ENCODE data around the gene TRIM33. TPM values are rescaled to one million over a fixed set of nuclear protein-coding genes. Genes with fewer than 3 reads are reported as not detected.

Gene TRIM33
- total RNA-seq, 3 donors from 2014 or later (not counting 1 experiment from before 2014, with no cell fraction given): 70.6 to 91.5 (median 86.1) TPM

DNA sequence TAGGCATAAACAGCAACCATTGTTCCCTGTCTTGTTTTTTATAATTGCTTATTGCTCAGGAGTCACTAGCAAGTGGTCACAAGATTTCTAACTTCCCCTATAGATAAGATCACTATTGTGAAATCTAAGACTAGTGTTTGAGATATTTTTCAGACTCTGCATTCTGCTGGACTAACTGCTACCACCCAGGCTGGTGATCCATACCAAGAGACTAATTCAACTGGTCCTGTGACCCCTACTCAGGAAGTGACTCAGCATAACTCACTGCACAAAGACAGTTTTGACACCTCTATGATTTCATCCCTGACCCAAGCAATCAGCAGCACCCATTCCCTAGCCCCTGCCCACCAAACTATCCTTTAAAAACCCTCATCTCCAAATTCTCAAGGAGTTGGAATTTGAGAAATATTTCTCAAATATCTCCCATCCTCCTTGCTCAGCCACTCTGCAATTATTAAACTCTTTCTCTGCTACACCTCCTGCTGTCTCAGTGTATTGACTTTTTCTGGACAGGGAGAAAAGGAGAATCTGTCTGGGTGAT, 52.7 kb downstream of the TRIM33 start:
- H3K9me3 ChIP-seq (ENCODE audit: control insufficient read depth, insufficient read depth, low read length): no peaks in the 10 kb centered on the region
- Mint-ChIP-seq H3K36me3 (peaks cover 7% of the 10 kb centered on the region), H3K4me3 (no peak overlapping the region), H3K27ac (peak overlapping the region; percentile 81 to 91), H3K9me3 (no peaks in the 10 kb centered on the region), H3K27me3 (ENCODE audit: low read depth in 2 of 2) (no peaks in the 10 kb centered on the region), H3K4me1 (peaks cover 29 to 45% of the 10 kb centered on the region in 2 donors)
- H3K4me1 ChIP-seq (ENCODE audit: control insufficient read depth, insufficient read depth, low read length): no peaks in the 10 kb centered on the region
- H3K27me3 ChIP-seq (ENCODE audit: control insufficient read depth, insufficient read depth, low read length): no peaks in the 10 kb centered on the region
- H3K4me3 ChIP-seq (ENCODE audit: low read length): no peak overlapping the region
- intact Hi-C loops (cut with micrococcal nuclease): no loop called here
- peak; percentile 69 to 92 (median 76) for ATAC-seq
- no peak for DNase-seq
- H3K36me3 ChIP-seq (ENCODE audit: control insufficient read depth, insufficient read depth, low read length): peaks cover 53% of the 10 kb centered on the region
- TF ChIP-seq, protein P1, sequence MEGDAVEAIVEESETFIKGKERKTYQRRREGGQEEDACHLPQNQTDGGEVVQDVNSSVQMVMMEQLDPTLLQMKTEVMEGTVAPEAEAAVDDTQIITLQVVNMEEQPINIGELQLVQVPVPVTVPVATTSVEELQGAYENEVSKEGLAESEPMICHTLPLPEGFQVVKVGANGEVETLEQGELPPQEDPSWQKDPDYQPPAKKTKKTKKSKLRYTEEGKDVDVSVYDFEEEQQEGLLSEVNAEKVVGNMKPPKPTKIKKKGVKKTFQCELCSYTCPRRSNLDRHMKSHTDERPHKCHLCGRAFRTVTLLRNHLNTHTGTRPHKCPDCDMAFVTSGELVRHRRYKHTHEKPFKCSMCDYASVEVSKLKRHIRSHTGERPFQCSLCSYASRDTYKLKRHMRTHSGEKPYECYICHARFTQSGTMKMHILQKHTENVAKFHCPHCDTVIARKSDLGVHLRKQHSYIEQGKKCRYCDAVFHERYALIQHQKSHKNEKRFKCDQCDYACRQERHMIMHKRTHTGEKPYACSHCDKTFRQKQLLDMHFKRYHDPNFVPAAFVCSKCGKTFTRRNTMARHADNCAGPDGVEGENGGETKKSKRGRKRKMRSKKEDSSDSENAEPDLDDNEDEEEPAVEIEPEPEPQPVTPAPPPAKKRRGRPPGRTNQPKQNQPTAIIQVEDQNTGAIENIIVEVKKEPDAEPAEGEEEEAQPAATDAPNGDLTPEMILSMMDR (IDR thresholded peaks at IDR 0.05): no peak
- H3K27ac ChIP-seq (ENCODE audit: low read length): peak overlapping the region; percentile 6

DNA sequence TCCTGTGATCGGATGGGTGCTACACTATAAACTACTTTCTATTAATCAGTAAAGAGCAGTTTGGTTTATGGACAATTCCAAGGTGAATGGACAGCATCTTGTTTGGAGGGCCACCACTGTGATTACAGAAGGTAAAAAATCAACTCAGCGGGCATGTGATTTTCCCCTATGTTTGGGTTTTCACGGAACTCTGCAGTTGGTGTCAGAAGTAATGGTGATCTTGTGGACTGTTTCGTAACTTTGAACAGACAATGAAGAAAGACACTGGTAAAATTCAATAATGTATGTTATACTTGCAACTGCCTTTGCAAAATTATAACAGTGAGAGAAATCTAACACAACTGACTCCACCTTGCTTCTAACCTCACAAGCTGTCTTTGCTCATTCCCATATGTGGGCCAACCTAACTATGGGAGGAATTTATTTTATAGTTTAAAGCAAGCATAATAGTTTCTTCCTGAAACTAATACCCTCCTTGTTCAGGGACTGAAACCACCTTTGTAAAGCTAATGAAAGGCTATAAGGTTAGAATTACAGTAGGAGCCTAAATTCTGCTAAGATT, 53.2 kb downstream of the TRIM33 start:
- Mint-ChIP-seq H3K27me3 (ENCODE audit: low read depth in 2 of 2) (no peaks in the 10 kb centered on the region), H3K9me3 (no peaks in the 10 kb centered on the region), H3K36me3 (peaks cover 7% of the 10 kb centered on the region), H3K4me3 (no peak overlapping the region), H3K4me1 (peaks cover 32 to 45% of the 10 kb centered on the region in 2 donors), H3K27ac (peak overlapping the region; percentile 81 to 91)
- H3K36me3 ChIP-seq (ENCODE audit: control insufficient read depth, insufficient read depth, low read length): peaks cover 54% of the 10 kb centered on the region
- no peaks in the 10 kb centered on the region for H3K27me3 ChIP-seq (ENCODE audit: control insufficient read depth, insufficient read depth, low read length)
- H3K27ac ChIP-seq (ENCODE audit: low read length): peak overlapping the region; percentile 6
- ATAC-seq (peak in 1 of 3 donors; percentile 14), DNase-seq (no peak)
- TF ChIP-seq, protein P1 (IDR thresholded peaks at IDR 0.05): no peak
- intact Hi-C loops (cut with micrococcal nuclease): no loop called here
- WGBS (ENCODE audit: insufficient coverage): 64% methylated on average over 2 of the region's 4 CpGs
- no peak overlapping the region for H3K4me3 ChIP-seq (ENCODE audit: low read length)
- no peaks in the 10 kb centered on the region for H3K9me3 ChIP-seq (ENCODE audit: control insufficient read depth, insufficient read depth, low read length)
- H3K4me1 ChIP-seq (ENCODE audit: control insufficient read depth, insufficient read depth, low read length): no peaks in the 10 kb centered on the region

DNA sequence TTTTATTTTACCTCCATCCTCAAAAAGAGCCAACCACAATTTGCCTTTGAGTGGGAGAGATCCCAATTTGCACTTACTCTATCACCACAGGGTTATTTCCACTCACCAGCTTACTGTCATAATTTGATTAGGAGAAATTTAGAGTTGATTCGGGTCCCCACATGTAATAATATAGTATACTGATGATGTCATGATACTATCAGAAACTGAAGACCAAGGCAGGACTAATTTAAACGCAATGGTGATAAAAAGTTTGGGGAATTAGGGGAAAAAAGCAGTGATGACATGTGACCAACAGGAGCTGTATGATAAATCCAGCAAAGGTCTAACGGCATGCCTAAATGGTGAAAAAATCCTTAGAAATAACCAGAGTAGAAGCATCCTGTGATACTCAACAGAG, 54.4 kb downstream of the TRIM33 start:
- Histone ChIP-seq H3K4me1 (ENCODE audit: control insufficient read depth, insufficient read depth, low read length) (no peaks in the 10 kb centered on the region), H3K27ac (ENCODE audit: low read length) (no peak overlapping the region), H3K4me3 (ENCODE audit: low read length) (no peak overlapping the region), H3K36me3 (ENCODE audit: control insufficient read depth, insufficient read depth, low read length) (peaks cover 46% of the 10 kb centered on the region), H3K9me3 (ENCODE audit: control insufficient read depth, insufficient read depth, low read length) (no peaks in the 10 kb centered on the region), H3K27me3 (ENCODE audit: control insufficient read depth, insufficient read depth, low read length) (no peaks in the 10 kb centered on the region)
- Mint-ChIP-seq H3K9me3 (no peaks in the 10 kb centered on the region), H3K4me1 (peaks cover 34 to 45% of the 10 kb centered on the region in 2 donors), H3K27me3 (ENCODE audit: low read depth in 2 of 2) (no peaks in the 10 kb centered on the region), H3K4me3 (no peak overlapping the region), H3K27ac (peak overlapping the region; percentile 81 to 91), H3K36me3 (peaks cover 7% of the 10 kb centered on the region)
- intact Hi-C loops (cut with micrococcal nuclease): no loop called here
- TF ChIP-seq, protein P1 (IDR thresholded peaks at IDR 0.05): no peak
- 96% methylated on average over 2 of the region's 3 CpGs for WGBS (ENCODE audit: insufficient coverage)
- no peak for DNase-seq
- no peak for ATAC-seq
